M059J (cell line): ENCODE results near the gene RABL6. TPM values are rescaled to one million over a fixed set of nuclear protein-coding genes. Genes with fewer than 3 reads are reported as not detected.
"Not testable (repeated sequence)": the region's sequence is repeated elsewhere in the genome, so short reads cannot be mapped to it uniquely, and the experiment has no call there.

Experiments
- DNase-seq: peaks from one replicate; pipeline ENCODE4 v3.0.0-alpha.2; 2012; ENCODE audit warnings: low read depth
- total RNA-seq: library from RNA; depleted of rRNA; stranded (reverse); fragments of >200 nt; shearing (Covaris generic); gene quantifications from 2 replicates; pipeline ENCODE4 v1.2.3, GENCODE V29; 2014

Gene RABL6
- total RNA-seq, 1 experiment from 2014 or later, result 75.4 TPM

GRCh38 chr9:136820971-136821825 is 13.4 kb downstream of the RABL6 start:
- no peak for DNase-seq

- DNase-seq, result no peak
Measured at GRCh38 chr9:136821826-136822544, 14.2 kb downstream of the RABL6 start.

- no peak for DNase-seq
Measured at GRCh38 chr9:136823136-136824046, 15.6 kb downstream of the RABL6 start.

GRCh38 chr9:136824496-136825225 is 16.9 kb downstream of the RABL6 start:
- DNase-seq, result no peak

GRCh38 chr9:136825295-136826187 is 17.8 kb downstream of the RABL6 start:
- DNase-seq, result no peak

- no peak for DNase-seq
Measured at GRCh38 chr9:136826188-136826541, 18.4 kb downstream of the RABL6 start.

- no peak for DNase-seq
Measured at GRCh38 chr9:136826703-136827582, 19.2 kb downstream of the RABL6 start.

GRCh38 chr9:136827794-136828473 is 20.2 kb downstream of the RABL6 start:
- DNase-seq, result no peak

- DNase-seq, result no peak
Measured at GRCh38 chr9:136828474-136829140, 20.9 kb downstream of the RABL6 start.

GRCh38 chr9:136829412-136829811 is 21.7 kb downstream of the RABL6 start:
- DNase-seq, result no peak

- DNase-seq, result no peak
Measured at GRCh38 chr9:136829981-136830885, 22.5 kb downstream of the RABL6 start.

- no peak for DNase-seq
Measured at GRCh38 chr9:136831002-136831719, 23.4 kb downstream of the RABL6 start.

GRCh38 chr9:136831720-136832104 is 24.0 kb downstream of the RABL6 start:
- no peak for DNase-seq

GRCh38 chr9:136832581-136832980 is 24.8 kb downstream of the RABL6 start:
- DNase-seq, result no peak

- not testable (repeated sequence) for DNase-seq
Measured at GRCh38 chr9:136833381-136834048, 25.8 kb downstream of the RABL6 start.
